Body of pancreas (tissue), 4 donors: ENCODE results near the gene ZBTB46.

Experiments
- POLR2A ChIP-seq, 3 donors: fragments of 450-650 bp; IDR thresholded peaks; one replicate each; pipeline ENCODE4 v1.6.1; 2016; ENCODE audit warnings: antibody characterized with exemption in 3 of 3, mild to moderate bottlenecking in 2 of 3
- TF ChIP-seq, protein P1 (sequence below), 7 experiments: fragments of 450-650 bp in 4 of 7; fragments of 200-600 bp in 3 of 7; sonication (generic) in 3 of 7; IDR thresholded peaks; one replicate each; pipeline ENCODE4 v1.5.1; 2016 to 2019; ENCODE audit warnings: antibody characterized with exemption in 7 of 7

DNA sequence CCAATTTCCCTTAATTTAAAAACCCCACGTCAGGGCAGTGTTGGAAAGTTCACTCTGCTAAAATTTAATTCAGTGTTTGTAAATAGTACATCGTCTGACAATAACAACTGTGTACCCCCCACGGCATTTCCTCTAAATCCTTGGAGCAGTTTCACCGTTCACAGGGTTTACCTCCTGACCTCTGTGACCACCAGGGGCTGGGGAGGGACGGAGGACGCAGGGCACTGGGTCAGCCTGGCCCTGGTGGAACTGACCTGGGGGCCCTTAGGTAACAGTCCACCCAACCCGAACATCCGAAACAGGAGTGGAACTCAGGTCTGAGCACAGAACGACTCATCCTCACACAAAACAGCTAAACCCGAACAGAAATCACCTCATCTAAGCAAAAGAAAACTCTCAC, 2.1 kb downstream of the ZBTB46 start:
- no peak for TF ChIP-seq POLR2A (IDR thresholded peaks at IDR 0.05)
- TF ChIP-seq, protein P1, sequence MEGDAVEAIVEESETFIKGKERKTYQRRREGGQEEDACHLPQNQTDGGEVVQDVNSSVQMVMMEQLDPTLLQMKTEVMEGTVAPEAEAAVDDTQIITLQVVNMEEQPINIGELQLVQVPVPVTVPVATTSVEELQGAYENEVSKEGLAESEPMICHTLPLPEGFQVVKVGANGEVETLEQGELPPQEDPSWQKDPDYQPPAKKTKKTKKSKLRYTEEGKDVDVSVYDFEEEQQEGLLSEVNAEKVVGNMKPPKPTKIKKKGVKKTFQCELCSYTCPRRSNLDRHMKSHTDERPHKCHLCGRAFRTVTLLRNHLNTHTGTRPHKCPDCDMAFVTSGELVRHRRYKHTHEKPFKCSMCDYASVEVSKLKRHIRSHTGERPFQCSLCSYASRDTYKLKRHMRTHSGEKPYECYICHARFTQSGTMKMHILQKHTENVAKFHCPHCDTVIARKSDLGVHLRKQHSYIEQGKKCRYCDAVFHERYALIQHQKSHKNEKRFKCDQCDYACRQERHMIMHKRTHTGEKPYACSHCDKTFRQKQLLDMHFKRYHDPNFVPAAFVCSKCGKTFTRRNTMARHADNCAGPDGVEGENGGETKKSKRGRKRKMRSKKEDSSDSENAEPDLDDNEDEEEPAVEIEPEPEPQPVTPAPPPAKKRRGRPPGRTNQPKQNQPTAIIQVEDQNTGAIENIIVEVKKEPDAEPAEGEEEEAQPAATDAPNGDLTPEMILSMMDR (IDR thresholded peaks at IDR 0.05) = no peak
